ENCODE measurements around the gene ICOSLG.

Gene ICOSLG

GRCh38 chr21:44279354-44280260 is 38.9 kb upstream of the ICOSLG start:
- Histone ChIP-seq H3K4me3 (ENCODE audit: low read length) (no peak overlapping the region), H4K5ac (ENCODE audit: low read length) (no peak overlapping the region), H4K8ac (ENCODE audit: low read depth, low read length) (no peak overlapping the region), H3K9ac (ENCODE audit: low read length) (no peak overlapping the region), H3K4me2 (ENCODE audit: low read length) (no peak overlapping the region), H3K79me1 (ENCODE audit: low read length) (no peaks in the 10 kb centered on the region), H3K27ac (ENCODE audit: low read depth, low read length) (no peak overlapping the region), H2BK15ac (replicated peaks; ENCODE audit: low read depth) (no peak overlapping the region), H2AK5ac (ENCODE audit: low read length) (no peak overlapping the region), H2BK120ac (ENCODE audit: low read depth, low read length) (no peak overlapping the region), H2BK5ac (ENCODE audit: low read length) (no peak overlapping the region), H3K56ac (ENCODE audit: low read length) (no peak overlapping the region), H3K18ac (ENCODE audit: low read length) (no peak overlapping the region), H3K27me3 (ENCODE audit: insufficient read depth, low read length, poor library complexity) (no peaks in the 10 kb centered on the region), H3K4ac (ENCODE audit: low read depth, low read length) (no peak overlapping the region), H3K36me3 (ENCODE audit: control insufficient read depth, insufficient read depth, low read length) (no peaks in the 10 kb centered on the region), H3K79me2 (ENCODE audit: control insufficient read depth, insufficient read depth, low read length) (no peaks in the 10 kb centered on the region), H3K4me1 (ENCODE audit: control insufficient read depth, low read depth, low read length) (peaks cover 2% of the 10 kb centered on the region), H3K23ac (ENCODE audit: low read length) (no peak overlapping the region)
- no CpG with 5 or more reads among the region's 19 CpGs for WGBS (ENCODE audit: extremely low coverage, insufficient coverage, low lambda C conversion rate)
- DNase-seq, result no peak

DNA sequence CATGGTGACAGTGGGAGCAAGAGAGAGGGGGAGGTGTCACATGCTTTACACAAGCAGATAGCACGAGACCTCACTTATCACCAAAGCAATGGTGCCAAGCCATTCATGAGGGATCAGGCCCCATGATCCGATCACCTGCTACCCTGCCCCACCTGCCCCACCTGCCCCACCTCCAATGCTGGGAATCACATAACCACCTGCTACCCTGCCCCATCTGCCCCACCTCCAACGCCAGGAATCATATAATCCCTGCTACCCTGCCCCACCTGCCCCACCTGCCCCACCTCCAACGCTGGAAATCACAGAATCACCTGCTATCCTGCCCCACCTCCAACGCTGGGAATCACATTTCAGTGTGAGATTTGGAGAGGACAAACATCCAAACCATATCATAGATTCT is 34.3 kb upstream of the ICOSLG start:
- no peak overlapping the region for H2AK5ac ChIP-seq (ENCODE audit: low read length)

DNA sequence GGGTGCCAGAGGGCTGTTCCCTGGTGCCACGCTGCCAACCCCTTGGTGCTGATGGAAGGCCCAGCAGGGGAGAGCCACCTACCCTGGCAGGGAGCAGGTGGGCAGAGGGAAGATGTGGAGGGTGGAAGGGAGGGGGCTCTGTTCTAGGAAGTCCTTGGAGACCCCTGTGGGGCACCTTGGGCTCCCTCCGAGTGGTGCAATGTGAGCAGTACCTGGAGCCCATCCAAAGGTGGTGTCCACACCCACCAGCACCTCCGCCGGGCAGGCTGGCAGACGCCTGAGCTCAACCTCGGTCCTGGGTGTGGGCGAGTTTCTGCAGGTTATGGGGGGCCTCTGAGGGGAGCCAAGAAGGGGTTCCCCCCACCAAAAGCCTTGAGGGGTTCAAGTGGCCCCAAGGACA is 32.3 kb upstream of the ICOSLG start:
- H2BK15ac ChIP-seq (replicated peaks; ENCODE audit: low read depth), result no peak overlapping the region
- no peak overlapping the region for H3K27ac ChIP-seq (ENCODE audit: low read depth, low read length)
- WGBS (ENCODE audit: extremely low coverage, insufficient coverage, low lambda C conversion rate), result no CpG with 5 or more reads among the region's 7 CpGs
- H3K27me3 ChIP-seq (ENCODE audit: insufficient read depth, low read length, poor library complexity), result no peaks in the 10 kb centered on the region
- no peak overlapping the region for H3K4me2 ChIP-seq (ENCODE audit: low read length)
- H3K4ac ChIP-seq (ENCODE audit: low read depth, low read length), result no peak overlapping the region
- no peaks in the 10 kb centered on the region for H3K79me1 ChIP-seq (ENCODE audit: low read length)
- no peaks in the 10 kb centered on the region for H3K79me2 ChIP-seq (ENCODE audit: control insufficient read depth, insufficient read depth, low read length)
- DNase-seq, result no peak
- no peak overlapping the region for H3K23ac ChIP-seq (ENCODE audit: low read length)
- no peak overlapping the region for H3K18ac ChIP-seq (ENCODE audit: low read length)
- H4K8ac ChIP-seq (ENCODE audit: low read depth, low read length), result no peak overlapping the region
- H3K36me3 ChIP-seq (ENCODE audit: control insufficient read depth, insufficient read depth, low read length), result no peaks in the 10 kb centered on the region
- no peak overlapping the region for H2BK120ac ChIP-seq (ENCODE audit: low read depth, low read length)
- H3K56ac ChIP-seq (ENCODE audit: low read length), result no peak overlapping the region
- H4K5ac ChIP-seq (ENCODE audit: low read length), result no peak overlapping the region
- no peak overlapping the region for H2AK5ac ChIP-seq (ENCODE audit: low read length)
- H3K9ac ChIP-seq (ENCODE audit: low read length), result no peak overlapping the region
- no peaks in the 10 kb centered on the region for H3K4me1 ChIP-seq (ENCODE audit: control insufficient read depth, low read depth, low read length)
- no peak overlapping the region for H3K4me3 ChIP-seq (ENCODE audit: low read length)
- no peak overlapping the region for H2BK5ac ChIP-seq (ENCODE audit: low read length)

More for the DNA sequence above, 34.3 kb upstream of the ICOSLG start:
- Histone ChIP-seq H3K4me3 (ENCODE audit: low read length) (no peak overlapping the region), H2BK120ac (ENCODE audit: low read depth, low read length) (no peak overlapping the region), H4K5ac (ENCODE audit: low read length) (no peak overlapping the region), H2BK5ac (ENCODE audit: low read length) (no peak overlapping the region), H3K4me1 (ENCODE audit: control insufficient read depth, low read depth, low read length) (no peaks in the 10 kb centered on the region), H3K79me2 (ENCODE audit: control insufficient read depth, insufficient read depth, low read length) (no peaks in the 10 kb centered on the region), H2BK15ac (replicated peaks; ENCODE audit: low read depth) (no peak overlapping the region), H4K8ac (ENCODE audit: low read depth, low read length) (no peak overlapping the region), H3K36me3 (ENCODE audit: control insufficient read depth, insufficient read depth, low read length) (no peaks in the 10 kb centered on the region), H3K27ac (ENCODE audit: low read depth, low read length) (no peak overlapping the region), H3K4ac (ENCODE audit: low read depth, low read length) (no peak overlapping the region), H3K18ac (ENCODE audit: low read length) (no peak overlapping the region), H3K79me1 (ENCODE audit: low read length) (no peaks in the 10 kb centered on the region), H3K56ac (ENCODE audit: low read length) (no peak overlapping the region), H3K27me3 (ENCODE audit: insufficient read depth, low read length, poor library complexity) (no peaks in the 10 kb centered on the region), H3K9ac (ENCODE audit: low read length) (no peak overlapping the region), H3K4me2 (ENCODE audit: low read length) (no peak overlapping the region), H3K23ac (ENCODE audit: low read length) (no peak overlapping the region)
- DNase-seq, result no peak
- WGBS (ENCODE audit: extremely low coverage, insufficient coverage, low lambda C conversion rate), result no CpG with 5 or more reads among the region's 5 CpGs

DNA sequence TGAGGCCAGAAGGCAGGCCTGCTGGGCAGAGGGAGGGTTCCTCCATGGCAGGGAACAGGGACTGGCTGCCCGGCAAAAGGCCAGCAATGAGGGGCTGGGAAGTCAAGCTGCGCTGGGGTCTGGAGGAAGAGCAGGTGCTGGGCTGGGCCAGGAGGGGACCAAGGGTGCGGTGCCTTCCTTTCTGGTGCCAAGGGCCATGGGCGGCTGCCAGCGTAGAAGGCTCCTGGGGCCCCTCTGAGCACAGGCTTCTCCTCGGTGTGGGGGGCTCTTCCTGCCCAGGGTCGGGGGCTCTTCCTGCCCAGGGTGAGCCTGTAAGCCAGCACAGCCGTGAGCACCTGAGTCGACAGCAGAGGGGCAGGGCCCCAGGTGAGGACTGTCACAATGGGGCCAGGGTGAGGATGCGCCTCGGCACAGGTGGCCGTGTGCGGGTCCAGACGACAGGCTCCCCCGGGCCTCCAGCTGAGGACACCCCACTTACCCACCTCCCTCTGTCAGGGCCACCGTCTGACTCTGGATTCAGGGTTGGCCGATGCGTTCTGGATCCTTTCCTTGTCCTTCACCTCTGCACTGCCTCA is 31.6 kb upstream of the ICOSLG start:
- H3K79me2 ChIP-seq (ENCODE audit: control insufficient read depth, insufficient read depth, low read length), result no peaks in the 10 kb centered on the region
- H3K4me2 ChIP-seq (ENCODE audit: low read length), result no peak overlapping the region
- no CpG with 5 or more reads among the region's 18 CpGs for WGBS (ENCODE audit: extremely low coverage, insufficient coverage, low lambda C conversion rate)
- no peak overlapping the region for H4K5ac ChIP-seq (ENCODE audit: low read length)
- H3K4me3 ChIP-seq (ENCODE audit: low read length), result no peak overlapping the region
- H3K18ac ChIP-seq (ENCODE audit: low read length), result no peak overlapping the region
- H3K79me1 ChIP-seq (ENCODE audit: low read length), result no peaks in the 10 kb centered on the region
- no peaks in the 10 kb centered on the region for H3K27me3 ChIP-seq (ENCODE audit: insufficient read depth, low read length, poor library complexity)
- no peak overlapping the region for H3K27ac ChIP-seq (ENCODE audit: low read depth, low read length)
- no peaks in the 10 kb centered on the region for H3K36me3 ChIP-seq (ENCODE audit: control insufficient read depth, insufficient read depth, low read length)
- H4K8ac ChIP-seq (ENCODE audit: low read depth, low read length), result no peak overlapping the region
- no peak overlapping the region for H2BK5ac ChIP-seq (ENCODE audit: low read length)
- no peak overlapping the region for H2BK120ac ChIP-seq (ENCODE audit: low read depth, low read length)
- H2BK15ac ChIP-seq (replicated peaks; ENCODE audit: low read depth), result no peak overlapping the region
- no peak overlapping the region for H2AK5ac ChIP-seq (ENCODE audit: low read length)
- no peaks in the 10 kb centered on the region for H3K4me1 ChIP-seq (ENCODE audit: control insufficient read depth, low read depth, low read length)
- H3K9ac ChIP-seq (ENCODE audit: low read length), result no peak overlapping the region
- no peak for DNase-seq
- no peak overlapping the region for H3K56ac ChIP-seq (ENCODE audit: low read length)
- no peak overlapping the region for H3K23ac ChIP-seq (ENCODE audit: low read length)
- H3K4ac ChIP-seq (ENCODE audit: low read depth, low read length), result no peak overlapping the region

- WGBS (ENCODE audit: extremely low coverage, insufficient coverage, low lambda C conversion rate), result no CpG with 5 or more reads among the region's 18 CpGs
- Histone ChIP-seq H2BK120ac (ENCODE audit: low read depth, low read length) (no peak overlapping the region), H3K79me2 (ENCODE audit: control insufficient read depth, insufficient read depth, low read length) (no peaks in the 10 kb centered on the region), H3K18ac (ENCODE audit: low read length) (no peak overlapping the region), H2AK5ac (ENCODE audit: low read length) (no peak overlapping the region), H4K5ac (ENCODE audit: low read length) (no peak overlapping the region), H3K27me3 (ENCODE audit: insufficient read depth, low read length, poor library complexity) (no peaks in the 10 kb centered on the region), H3K4ac (ENCODE audit: low read depth, low read length) (no peak overlapping the region), H4K8ac (ENCODE audit: low read depth, low read length) (no peak overlapping the region), H3K4me1 (ENCODE audit: control insufficient read depth, low read depth, low read length) (no peaks in the 10 kb centered on the region), H3K9ac (ENCODE audit: low read length) (no peak overlapping the region), H3K23ac (ENCODE audit: low read length) (no peak overlapping the region), H3K79me1 (ENCODE audit: low read length) (no peaks in the 10 kb centered on the region), H3K4me3 (ENCODE audit: low read length) (no peak overlapping the region), H3K27ac (ENCODE audit: low read depth, low read length) (no peak overlapping the region), H3K36me3 (ENCODE audit: control insufficient read depth, insufficient read depth, low read length) (no peaks in the 10 kb centered on the region), H3K4me2 (ENCODE audit: low read length) (no peak overlapping the region), H3K56ac (ENCODE audit: low read length) (no peak overlapping the region), H2BK15ac (replicated peaks; ENCODE audit: low read depth) (no peak overlapping the region), H2BK5ac (ENCODE audit: low read length) (no peak overlapping the region)
- no peak for DNase-seq
Observed at GRCh38 chr21:44271558-44272283, 31.0 kb upstream of the ICOSLG start.
